Astrocyte (in vitro differentiated cells and primary cell): ENCODE measurements around the gene PCYT2. TPM values are rescaled to one million over a fixed set of nuclear protein-coding genes. Genes with fewer than 3 reads are reported as not detected.
A peak's percentile ranks its signal among the peaks of the same experiment; 100 is the strongest.

ENCODE experiments used
- DNase-seq: peaks from one replicate; pipeline ENCODE4 v3.0.0-alpha.2; 2010; ENCODE audit warnings: low read depth
- FAIRE-seq: peaks from 2 replicates; lab custom pipeline; 2011; peaks lifted over from hg19 to GRCh38; lab: Jason Lieb, UNC
- H2AFZ ChIP-seq: 2 replicates; pipeline ENCODE4 v1.6.0; 2012; ENCODE audit warnings: low read depth, low read length, inconsistent platforms
- H3K27ac ChIP-seq: 2 replicates; pipeline ENCODE4 v1.5.1; 2011; ENCODE audit warnings: low read depth, low read length, inconsistent platforms
- H3K27me3 ChIP-seq: 2 replicates; pipeline ENCODE4 v1.6.0; 2011; ENCODE audit warnings: low read length, inconsistent platforms; ENCODE audit not compliant: insufficient read depth
- H3K36me3 ChIP-seq: 2 replicates; pipeline ENCODE4 v1.5.1; 2011; ENCODE audit warnings: low read length, inconsistent platforms; ENCODE audit not compliant: insufficient read depth
- H3K4me1 ChIP-seq: 2 replicates; pipeline ENCODE4 v1.5.1; 2011; ENCODE audit warnings: low read length, inconsistent platforms; ENCODE audit not compliant: insufficient read depth
- H3K4me2 ChIP-seq: 2 replicates; pipeline ENCODE4 v1.6.0; 2012; ENCODE audit warnings: low read length, inconsistent platforms
- H3K4me3 ChIP-seq: 2 replicates; pipeline ENCODE4 v1.5.1; 2011; ENCODE audit warnings: low read depth, mild to moderate bottlenecking, low read length, inconsistent platforms; ENCODE audit not compliant: insufficient read depth
- H3K79me2 ChIP-seq: 2 replicates; pipeline ENCODE4 v1.6.0; 2012; ENCODE audit warnings: mild to moderate bottlenecking, low read length, inconsistent platforms; ENCODE audit not compliant: insufficient read depth
- H3K9ac ChIP-seq: 2 replicates; pipeline ENCODE4 v1.6.0; 2012; ENCODE audit warnings: mild to moderate bottlenecking, low read length, inconsistent platforms
- H3K9me3 ChIP-seq: 2 replicates; pipeline ENCODE4 v1.5.1; 2012; ENCODE audit warnings: low read depth, mild to moderate bottlenecking, low read length, inconsistent platforms; ENCODE audit not compliant: insufficient read depth
- H4K20me1 ChIP-seq: 2 replicates; pipeline ENCODE4 v1.6.0; 2012; ENCODE audit warnings: low read length, inconsistent platforms; ENCODE audit not compliant: insufficient read depth
- H3K27ac Mint-ChIP-seq: one replicate; pipeline ENCODE4 v1.8.0; 2021; ENCODE audit warnings: mild to moderate bottlenecking, mixed read lengths; ENCODE audit not compliant: unreplicated experiment
- H3K27me3 Mint-ChIP-seq: one replicate; pipeline ENCODE4 v1.8.0; 2021; ENCODE audit warnings: low read depth, mixed read lengths; ENCODE audit not compliant: unreplicated experiment
- H3K36me3 Mint-ChIP-seq: one replicate; pipeline ENCODE4 v1.8.0; 2021; ENCODE audit warnings: low read depth, mixed read lengths; ENCODE audit not compliant: unreplicated experiment
- H3K4me1 Mint-ChIP-seq: one replicate; pipeline ENCODE4 v1.8.0; 2021; ENCODE audit warnings: low read depth, mixed read lengths; ENCODE audit not compliant: unreplicated experiment
- H3K4me3 Mint-ChIP-seq: one replicate; pipeline ENCODE4 v1.8.0; 2021; ENCODE audit warnings: mild to moderate bottlenecking, moderate library complexity, mixed read lengths; ENCODE audit not compliant: unreplicated experiment
- H3K9me3 Mint-ChIP-seq: one replicate; pipeline ENCODE4 v1.8.0; 2021; ENCODE audit warnings: mild to moderate bottlenecking, mixed read lengths; ENCODE audit not compliant: unreplicated experiment
- CTCF ChIP-seq: IDR thresholded peaks from 2 replicates; pipeline ENCODE4 v1.5.1; 2011; ENCODE audit warnings: low read depth, mild to moderate bottlenecking, inconsistent platforms, low read length, moderate library complexity; ENCODE audit not compliant: insufficient read depth
- EZH2 ChIP-seq: IDR thresholded peaks from 2 replicates; pipeline ENCODE4 v1.6.1; 2012; ENCODE audit warnings: mild to moderate bottlenecking, low read length, inconsistent platforms; ENCODE audit not compliant: insufficient read depth
- total RNA-seq: library from RNA; stranded (reverse); gene quantifications from 2 replicates; pipeline ENCODE4 v1.2.1, GENCODE V29; 2021

Gene PCYT2
- total RNA-seq, 1 donor from 2014 or later, result 31.6 TPM

- Mint-ChIP-seq H3K27ac (peak overlapping the region; percentile 72), H3K27me3 (no peaks in the 10 kb centered on the region), H3K4me3 (peak overlapping the region; percentile 23), H3K36me3 (peaks cover 14% of the 10 kb centered on the region), H3K4me1 (peaks cover 20% of the 10 kb centered on the region), H3K9me3 (no peaks in the 10 kb centered on the region)
- DNase-seq, result no peak
- H3K27ac ChIP-seq, result no peak overlapping the region
- H3K4me3 ChIP-seq, result no peak overlapping the region
- peak overlapping the region; percentile 31 for H3K9ac ChIP-seq
- FAIRE-seq, result no peak
- H4K20me1 ChIP-seq, result peaks cover 88% of the 10 kb centered on the region
- H3K79me2 ChIP-seq, result peaks cover 90% of the 10 kb centered on the region
- peaks cover 22% of the 10 kb centered on the region for H3K4me1 ChIP-seq
- H3K36me3 ChIP-seq, result peaks cover 44% of the 10 kb centered on the region
- H2AFZ ChIP-seq, result no peak overlapping the region
- TF ChIP-seq EZH2 (no peak), CTCF (no peak)
- peak overlapping the region; percentile 29 for H3K4me2 ChIP-seq
- no peaks in the 10 kb centered on the region for H3K9me3 ChIP-seq
- no peaks in the 10 kb centered on the region for H3K27me3 ChIP-seq
Observed at GRCh38 chr17:81854974-81855774, 56.0 kb downstream of the PCYT2 start.

GRCh38 chr17:81852237-81852636 lies 59.0 kb downstream of the PCYT2 start:
- H3K27me3 Mint-ChIP-seq, result no peaks in the 10 kb centered on the region
- Histone ChIP-seq H2AFZ (no peak overlapping the region), H3K4me3 (no peak overlapping the region), H3K27ac (no peak overlapping the region), H4K20me1 (peaks cover 68% of the 10 kb centered on the region), H3K36me3 (peaks cover 36% of the 10 kb centered on the region), H3K79me2 (peaks cover 66% of the 10 kb centered on the region), H3K27me3 (no peaks in the 10 kb centered on the region), H3K9me3 (no peaks in the 10 kb centered on the region), H3K9ac (no peak overlapping the region), H3K4me1 (peaks cover 2% of the 10 kb centered on the region), H3K4me2 (no peak overlapping the region)
- no peak overlapping the region for H3K4me3 Mint-ChIP-seq
- H3K36me3 Mint-ChIP-seq, result peaks cover 14% of the 10 kb centered on the region
- peaks cover 8% of the 10 kb centered on the region for H3K4me1 Mint-ChIP-seq
- FAIRE-seq, result no peak
- no peak overlapping the region for H3K27ac Mint-ChIP-seq
- no peaks in the 10 kb centered on the region for H3K9me3 Mint-ChIP-seq
- no peak for DNase-seq
- TF ChIP-seq EZH2, result no peak
- TF ChIP-seq CTCF, result no peak

GRCh38 chr17:81851423-81851822 lies 59.8 kb downstream of the PCYT2 start:
- TF ChIP-seq CTCF, result no peak
- no peak for TF ChIP-seq EZH2
- peaks cover 42% of the 10 kb centered on the region for H3K36me3 ChIP-seq
- Mint-ChIP-seq H3K36me3 (peaks cover 15% of the 10 kb centered on the region), H3K4me1 (peaks cover 7% of the 10 kb centered on the region), H3K27ac (no peak overlapping the region), H3K9me3 (no peaks in the 10 kb centered on the region), H3K27me3 (no peaks in the 10 kb centered on the region), H3K4me3 (no peak overlapping the region)
- no peaks in the 10 kb centered on the region for H3K9me3 ChIP-seq
- H3K79me2 ChIP-seq, result peaks cover 61% of the 10 kb centered on the region
- no peak for FAIRE-seq
- H3K27ac ChIP-seq, result no peak overlapping the region
- no peak overlapping the region for H3K9ac ChIP-seq
- H2AFZ ChIP-seq, result no peak overlapping the region
- DNase-seq, result no peak
- H3K4me2 ChIP-seq, result no peak overlapping the region
- H3K4me1 ChIP-seq, result no peaks in the 10 kb centered on the region
- no peaks in the 10 kb centered on the region for H3K27me3 ChIP-seq
- no peak overlapping the region for H3K4me3 ChIP-seq
- H4K20me1 ChIP-seq, result peaks cover 68% of the 10 kb centered on the region
